A549 treated with GW870086 at 1 μM for 4 hours (cell line): ENCODE results near the gene PPIL6. TPM values are rescaled to one million over a fixed set of nuclear protein-coding genes. Genes with fewer than 3 reads are reported as not detected.

ENCODE experiments used
- total RNA-seq: library from RNA; stranded (reverse); fragments of 200-300 nt; extraction: Qiagen RNA extraction; gene quantifications from 5 replicates; pipeline ENCODE4 v1.2.3, GENCODE V29; 2022; ENCODE audit warnings: low read depth

The PPIL6 gene
- 1.9 to 3.9 TPM (median 2.6 TPM) in 5 replicates for total RNA-seq

DNA sequence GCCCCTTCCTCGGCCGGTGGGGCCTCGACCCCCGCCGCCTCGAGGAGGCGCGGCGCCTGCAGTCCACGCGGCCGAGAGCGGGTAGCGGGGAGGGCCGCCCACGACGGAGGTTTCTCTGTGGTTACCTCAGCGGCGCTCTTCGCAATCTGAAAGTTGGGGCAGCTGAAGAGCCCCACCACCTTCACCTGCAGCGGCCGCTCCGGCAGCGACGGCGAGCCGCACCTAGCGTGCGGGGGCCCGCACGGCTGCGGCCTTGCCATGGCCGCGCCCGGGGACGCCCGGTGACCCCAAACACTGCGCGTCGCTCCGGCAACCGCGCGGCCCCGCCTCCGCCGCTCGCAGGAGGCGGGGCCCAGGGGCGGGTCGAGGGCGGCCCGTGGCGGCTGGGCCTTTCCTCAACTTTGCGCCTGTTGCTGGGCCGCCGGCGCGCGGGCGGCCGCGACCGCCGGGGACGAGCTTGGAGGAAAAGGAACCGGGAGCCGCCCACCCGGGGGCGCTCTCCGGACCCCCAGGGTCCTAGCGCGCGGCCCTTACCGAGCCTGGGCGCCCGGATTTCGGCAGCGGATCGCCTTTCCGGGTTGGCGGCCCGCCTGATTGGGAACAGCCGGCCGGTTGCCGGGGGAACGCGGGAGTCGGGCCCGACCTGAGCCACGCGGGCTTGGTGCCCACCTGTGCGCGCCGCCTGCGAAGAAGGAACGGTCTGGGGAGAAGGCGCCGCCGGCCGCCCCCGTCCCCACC, at the start of gene PPIL6, which contains the start of gene SMPD2:
Gene PPIL6, minus strand, starts transcription at position 298 of the 738 bp plus-strand sequence. Its CDS starts 38 bp downstream, at position 260.
Gene SMPD2, plus strand, starts transcription at position 394 of the 738 bp plus-strand sequence. CDS start 398 bp downstream, outside the sequence.

DNA sequence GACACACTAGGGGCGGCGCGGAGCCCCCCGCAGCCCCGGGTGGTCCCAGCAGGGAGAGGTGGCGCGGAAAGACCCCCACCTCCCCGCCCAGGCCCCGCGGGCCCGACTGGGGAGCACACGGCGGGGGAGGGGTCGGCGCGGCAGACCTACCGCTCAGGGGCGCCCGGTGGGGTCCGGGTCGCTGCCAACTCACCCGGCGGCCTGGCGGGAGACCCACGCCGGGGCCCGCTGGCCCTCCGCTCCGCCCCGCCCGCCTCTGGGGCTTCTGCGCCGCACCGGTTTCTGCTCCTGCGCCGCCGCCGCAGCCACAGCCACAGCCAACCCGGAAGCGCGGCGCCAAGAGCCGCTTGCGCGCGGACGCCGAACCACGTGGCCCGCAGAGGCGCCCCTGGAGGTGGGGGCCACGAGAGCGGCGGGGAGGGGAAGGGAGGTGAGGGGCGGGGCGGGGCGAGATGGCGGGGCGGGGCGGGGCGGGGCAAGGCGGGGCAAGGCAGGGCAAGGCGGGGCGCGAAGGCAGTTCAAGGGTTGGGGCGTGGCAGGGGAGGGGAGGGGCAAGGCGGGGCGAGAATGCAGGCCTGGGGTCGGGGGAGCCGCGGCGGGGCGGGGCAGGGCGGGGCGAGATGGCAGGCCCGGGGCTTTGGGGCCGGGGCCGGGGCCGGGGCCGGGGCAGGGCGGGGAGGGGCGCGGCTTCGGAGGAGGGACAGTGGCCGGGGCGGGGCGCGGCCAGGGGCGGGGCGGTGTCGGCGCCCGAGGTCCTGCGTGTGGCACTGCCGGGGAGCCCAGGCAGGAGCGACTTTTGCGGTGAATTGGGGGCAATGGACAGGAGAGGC, 42.7 kb upstream of the PPIL6 start, which contains the start of gene ZBTB24:
Gene ZBTB24, minus strand, starts transcription at position 315 of the 830 bp plus-strand sequence. CDS start 1,193 bp downstream, outside the sequence.

GRCh38 chr6:109455437-109456110, 15.1 kb upstream of the PPIL6 start, which contains the start of gene MICAL1:
Gene MICAL1 (minus strand): TSS chr6:109455772. CDS start chr6:109454196, 1,576 bp downstream.

DNA sequence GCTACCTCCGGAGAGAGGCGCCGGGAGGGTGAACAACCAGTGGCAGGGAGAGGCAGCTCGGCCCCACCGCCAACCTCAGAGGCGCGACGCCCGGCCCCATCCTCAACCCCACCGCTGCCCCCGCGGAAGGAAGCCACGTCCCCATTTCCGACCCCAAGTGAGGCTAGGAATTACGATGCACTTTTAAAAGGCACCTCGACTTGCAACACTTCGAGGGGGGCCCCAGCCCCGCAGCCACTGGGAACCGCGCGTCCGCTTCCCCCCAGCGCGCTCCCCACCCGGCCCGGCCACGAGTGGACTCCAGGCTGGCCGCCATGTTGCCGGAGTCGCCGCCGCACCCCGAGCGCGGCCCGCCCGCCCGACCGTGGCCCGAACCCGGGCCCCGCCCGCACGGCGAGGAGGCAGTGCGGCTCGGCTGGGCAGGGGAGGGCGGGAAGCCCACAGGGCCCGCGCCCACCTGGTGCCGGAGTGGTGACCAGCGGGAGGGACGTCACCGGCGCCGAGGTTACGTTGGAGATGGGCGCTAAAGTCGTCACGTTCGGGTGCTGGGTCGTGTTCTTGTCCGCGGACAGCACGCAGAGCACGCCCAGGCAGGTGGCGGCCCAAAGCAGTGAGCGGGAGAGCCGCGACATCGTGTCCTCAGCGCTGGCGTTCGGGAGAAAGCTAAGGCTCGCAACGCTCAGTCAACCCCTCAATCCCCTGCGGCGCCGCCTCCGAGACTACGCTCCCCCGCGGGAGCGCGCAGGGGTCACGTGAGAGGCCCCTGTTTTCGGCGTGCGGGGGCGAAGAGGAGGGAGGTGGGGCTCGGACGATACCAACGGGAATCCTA, 58.5 kb downstream of the PPIL6 start, which contains the start of gene CD164:
Gene CD164, minus strand, starts transcription at position 721 of the 829 bp plus-strand sequence. Its CDS starts 89 bp downstream, at position 632.

Other genes with a start within 250 kb of the PPIL6 start
- 88.6 to 117 TPM (median 102 TPM) in 5 replicates for gene CD164, start 58.2 kb downstream of the PPIL6 start, total RNA-seq
- 13.6 to 16.7 TPM (median 16.2 TPM) in 5 replicates for gene SMPD2, start 96 bp upstream of the PPIL6 start, total RNA-seq
- 12.7 to 18.1 TPM (median 16.8 TPM) in 5 replicates for gene MICAL1, start 15.1 kb upstream of the PPIL6 start, total RNA-seq
- gene ZBTB24, start 42.6 kb upstream of the PPIL6 start, total RNA-seq: 3.7 to 5.3 TPM (median 4.6 TPM) in 5 replicates